OCI-LY1 (cell line): ENCODE results near the gene OSBPL6.

Experiments
- EZH2 ChIP-seq: fragments of 200-600 bp; sonication (generic), shearing (Covaris generic); IDR thresholded peaks from 2 replicates; pipeline ENCODE4 v1.8.0; 2017; ENCODE audit warnings: borderline replicate concordance, mixed run types, mild to moderate bottlenecking, antibody characterized with exemption, low read length, moderate library complexity, mixed read lengths
- TF ChIP-seq, protein P1 (sequence below): fragments of 200-600 bp; sonication (generic), shearing (Covaris generic); IDR thresholded peaks from 2 replicates; pipeline ENCODE4 v1.5.1; 2017; ENCODE audit warnings: mild to moderate bottlenecking, antibody characterized with exemption, low read length, moderate library complexity, mixed read lengths

DNA sequence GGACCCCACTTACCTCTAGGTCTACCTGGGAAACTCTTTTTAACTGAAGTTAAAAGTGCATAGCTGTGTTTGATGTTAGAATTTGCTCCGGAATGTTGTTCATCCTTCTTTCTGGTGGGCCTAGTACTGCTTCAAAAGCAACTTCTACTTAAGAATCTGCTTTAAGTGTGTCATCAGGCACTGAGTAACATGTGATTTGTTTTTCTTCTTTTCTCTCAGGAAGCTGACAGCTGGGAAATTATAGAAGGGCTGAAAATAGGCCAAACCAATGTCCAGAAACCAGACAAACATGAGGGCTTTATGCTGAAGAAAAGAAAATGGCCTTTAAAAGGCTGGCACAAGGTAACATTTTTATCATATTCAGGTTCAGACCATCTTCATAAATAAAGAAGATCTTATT lies 133.7 kb downstream of the OSBPL6 start:
- TF ChIP-seq, protein P1, sequence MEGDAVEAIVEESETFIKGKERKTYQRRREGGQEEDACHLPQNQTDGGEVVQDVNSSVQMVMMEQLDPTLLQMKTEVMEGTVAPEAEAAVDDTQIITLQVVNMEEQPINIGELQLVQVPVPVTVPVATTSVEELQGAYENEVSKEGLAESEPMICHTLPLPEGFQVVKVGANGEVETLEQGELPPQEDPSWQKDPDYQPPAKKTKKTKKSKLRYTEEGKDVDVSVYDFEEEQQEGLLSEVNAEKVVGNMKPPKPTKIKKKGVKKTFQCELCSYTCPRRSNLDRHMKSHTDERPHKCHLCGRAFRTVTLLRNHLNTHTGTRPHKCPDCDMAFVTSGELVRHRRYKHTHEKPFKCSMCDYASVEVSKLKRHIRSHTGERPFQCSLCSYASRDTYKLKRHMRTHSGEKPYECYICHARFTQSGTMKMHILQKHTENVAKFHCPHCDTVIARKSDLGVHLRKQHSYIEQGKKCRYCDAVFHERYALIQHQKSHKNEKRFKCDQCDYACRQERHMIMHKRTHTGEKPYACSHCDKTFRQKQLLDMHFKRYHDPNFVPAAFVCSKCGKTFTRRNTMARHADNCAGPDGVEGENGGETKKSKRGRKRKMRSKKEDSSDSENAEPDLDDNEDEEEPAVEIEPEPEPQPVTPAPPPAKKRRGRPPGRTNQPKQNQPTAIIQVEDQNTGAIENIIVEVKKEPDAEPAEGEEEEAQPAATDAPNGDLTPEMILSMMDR = no peak
- no peak for TF ChIP-seq EZH2
